ENCODE data around the gene EFTUD2. TPM values are rescaled to one million over a fixed set of nuclear protein-coding genes. Genes with fewer than 3 reads are reported as not detected.

Gene EFTUD2
- total and polyA plus RNA-seq, 11 donors, result 21.3 to 106 (median 65.0) TPM

DNA sequence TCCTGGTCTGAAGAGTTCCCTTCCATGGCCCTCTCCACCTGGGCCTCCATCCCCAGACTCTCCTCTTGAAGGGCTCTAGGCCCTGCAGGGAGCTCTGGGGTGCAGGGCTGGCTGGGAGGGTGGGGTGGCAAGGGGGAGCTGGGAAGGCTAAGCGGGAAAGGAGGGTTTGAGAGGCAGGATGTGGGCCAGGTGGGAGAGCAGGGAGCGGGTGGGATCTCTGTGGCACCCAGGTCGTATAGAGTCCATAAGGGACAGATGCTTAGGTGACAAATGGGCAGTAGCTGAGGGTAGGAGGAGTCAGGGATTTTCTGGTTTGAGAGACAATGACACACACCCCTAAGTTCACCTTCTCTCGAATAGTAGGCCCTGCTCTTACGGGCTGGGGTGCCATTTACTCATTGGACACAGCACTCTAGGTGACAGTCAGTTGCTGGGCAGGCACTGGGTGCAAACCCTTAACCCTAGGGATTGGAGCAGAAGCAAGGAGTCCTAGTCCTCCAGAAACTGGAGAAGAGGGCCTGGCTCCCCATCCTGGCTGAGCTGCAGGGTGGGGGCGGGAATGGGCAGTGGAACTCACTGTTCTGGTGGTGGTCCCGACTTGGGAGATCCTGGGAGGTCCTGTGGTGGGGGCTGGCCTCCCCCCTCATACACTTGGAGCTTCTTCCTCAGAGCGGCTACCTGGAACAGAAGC, 33.0 kb upstream of the EFTUD2 start:
- no peak for TF ChIP-seq POLR2A (IDR thresholded peaks at IDR 0.05)
- TF ChIP-seq, protein P1, sequence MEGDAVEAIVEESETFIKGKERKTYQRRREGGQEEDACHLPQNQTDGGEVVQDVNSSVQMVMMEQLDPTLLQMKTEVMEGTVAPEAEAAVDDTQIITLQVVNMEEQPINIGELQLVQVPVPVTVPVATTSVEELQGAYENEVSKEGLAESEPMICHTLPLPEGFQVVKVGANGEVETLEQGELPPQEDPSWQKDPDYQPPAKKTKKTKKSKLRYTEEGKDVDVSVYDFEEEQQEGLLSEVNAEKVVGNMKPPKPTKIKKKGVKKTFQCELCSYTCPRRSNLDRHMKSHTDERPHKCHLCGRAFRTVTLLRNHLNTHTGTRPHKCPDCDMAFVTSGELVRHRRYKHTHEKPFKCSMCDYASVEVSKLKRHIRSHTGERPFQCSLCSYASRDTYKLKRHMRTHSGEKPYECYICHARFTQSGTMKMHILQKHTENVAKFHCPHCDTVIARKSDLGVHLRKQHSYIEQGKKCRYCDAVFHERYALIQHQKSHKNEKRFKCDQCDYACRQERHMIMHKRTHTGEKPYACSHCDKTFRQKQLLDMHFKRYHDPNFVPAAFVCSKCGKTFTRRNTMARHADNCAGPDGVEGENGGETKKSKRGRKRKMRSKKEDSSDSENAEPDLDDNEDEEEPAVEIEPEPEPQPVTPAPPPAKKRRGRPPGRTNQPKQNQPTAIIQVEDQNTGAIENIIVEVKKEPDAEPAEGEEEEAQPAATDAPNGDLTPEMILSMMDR (IDR thresholded peaks at IDR 0.05), result no peak
- Histone ChIP-seq H3K27me3 (no peaks in the 10 kb centered on the region), H3K4me3 (no peak overlapping the region), H3K9me3 (no peaks in the 10 kb centered on the region), H3K36me3 (peaks cover 0 to 8% (median 0%) of the 10 kb centered on the region in 9 donors), H3K4me1 (peaks cover 0 to 28% (median 2%) of the 10 kb centered on the region in 12 donors), H3K27ac (no peak overlapping the region)
- DNase-seq, result peak in 1 of 5 donors; percentile 18
- 84 to 92% (median 89%) methylated on average over 8 of the region's 8 CpGs for WGBS, 4 donors
- intact Hi-C loops (cut with DNase I), result no loop called here
- no peak for ATAC-seq

DNA sequence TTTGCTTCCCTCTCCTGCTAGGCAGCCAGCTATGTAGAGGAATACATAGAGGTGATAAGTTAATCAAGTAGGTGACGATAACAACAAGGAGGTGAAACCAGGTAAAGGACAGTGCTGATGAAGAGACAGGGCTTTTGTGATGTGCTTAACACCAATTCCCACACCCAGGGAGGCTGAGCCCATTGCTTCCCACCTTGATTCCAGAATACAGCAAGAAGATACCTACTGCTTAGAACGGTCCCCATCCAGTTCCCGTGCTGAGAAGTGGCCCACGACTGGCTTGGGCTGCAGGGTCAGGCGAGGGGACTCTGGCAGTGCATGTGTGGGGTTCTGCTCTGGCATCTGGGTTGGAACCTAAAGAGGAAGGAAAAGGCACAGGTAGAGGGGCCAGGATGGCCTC, 32.1 kb upstream of the EFTUD2 start:
- Histone ChIP-seq H3K27me3 (no peaks in the 10 kb centered on the region), H3K4me3 (no peak overlapping the region), H3K27ac (no peak overlapping the region), H3K4me1 (peaks cover 0 to 28% (median 2%) of the 10 kb centered on the region in 12 donors), H3K9me3 (no peaks in the 10 kb centered on the region), H3K36me3 (peaks cover 0 to 8% (median 0%) of the 10 kb centered on the region in 9 donors)
- DNase-seq (no peak), ATAC-seq (no peak)
- WGBS, 4 donors, result 56 to 78% (median 67%) methylated on average over 5 of the region's 5 CpGs
- TF ChIP-seq, protein P1 (IDR thresholded peaks at IDR 0.05), result no peak
- intact Hi-C loops (cut with DNase I), result no loop called here

DNA sequence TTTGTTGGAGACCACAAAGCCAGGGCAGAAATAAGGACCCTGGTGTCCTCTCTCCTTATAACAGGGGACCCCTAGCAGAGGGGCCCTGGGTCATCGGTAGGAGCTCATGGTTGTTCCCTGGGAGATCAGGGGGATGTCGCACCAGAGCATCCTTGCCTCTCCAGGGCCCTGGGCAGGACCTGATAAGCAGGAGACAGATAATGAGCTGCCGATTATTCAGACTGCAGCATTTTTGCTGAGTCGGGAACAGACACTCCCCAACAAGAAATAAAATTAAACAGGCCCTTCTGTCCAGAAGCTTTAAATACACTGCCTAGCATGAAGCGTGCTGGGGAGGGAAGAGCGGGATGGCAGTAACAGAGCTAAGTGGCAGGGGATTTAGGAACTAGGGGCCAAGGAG, 31.4 kb upstream of the EFTUD2 start:
- DNase-seq, result no peak
- Histone ChIP-seq H3K4me3 (no peak overlapping the region), H3K9me3 (no peaks in the 10 kb centered on the region), H3K27ac (no peak overlapping the region), H3K36me3 (peaks cover 0 to 8% (median 0%) of the 10 kb centered on the region in 9 donors), H3K27me3 (no peaks in the 10 kb centered on the region), H3K4me1 (peaks cover 0 to 28% (median 2%) of the 10 kb centered on the region in 12 donors)
- intact Hi-C loops (cut with DNase I), result no loop called here
- TF ChIP-seq POLR2A (IDR thresholded peaks at IDR 0.05), result no peak
- TF ChIP-seq, protein P1 (IDR thresholded peaks at IDR 0.05), result no peak
- 62 to 69% (median 66%) methylated on average over 6 of the region's 6 CpGs for WGBS, 4 donors
- no peak for ATAC-seq

DNA sequence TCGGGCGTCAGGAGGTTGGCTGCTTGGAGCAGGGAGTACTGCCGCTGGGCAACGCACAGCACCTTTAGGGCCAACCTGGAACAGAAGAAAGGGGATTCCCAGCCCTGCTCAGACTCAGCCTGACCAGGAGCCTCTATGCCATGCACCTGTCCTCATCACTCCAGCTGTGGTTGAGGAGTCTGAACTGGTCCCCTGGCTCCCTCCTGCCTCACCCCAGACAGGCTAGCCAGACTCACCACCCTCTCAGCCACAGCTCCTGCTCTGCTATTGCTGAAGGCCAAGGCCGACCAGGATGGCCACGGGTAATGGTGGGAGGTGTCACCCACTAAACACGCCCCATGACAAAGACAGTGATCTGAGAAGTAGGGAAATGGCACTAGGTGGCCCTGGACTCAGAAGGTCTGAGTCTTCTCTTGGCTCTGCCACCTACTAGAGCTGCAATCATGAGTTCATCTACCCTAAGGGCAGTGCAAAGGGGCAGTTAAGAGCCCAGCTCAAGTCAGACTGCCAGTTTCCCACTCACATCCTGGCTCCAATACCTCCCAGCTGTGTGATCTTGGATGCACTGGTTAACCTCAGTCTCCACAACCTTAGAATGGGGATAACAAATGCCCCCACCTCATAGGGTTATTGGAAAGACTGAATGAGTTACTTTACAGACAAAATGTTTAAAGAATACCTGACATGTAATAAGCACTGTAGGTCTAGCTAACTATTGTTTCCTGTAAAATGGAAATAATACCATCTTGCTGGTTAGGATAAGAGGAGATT, 29.9 kb upstream of the EFTUD2 start:
- no peak for ATAC-seq
- no peaks in the 10 kb centered on the region for H3K27me3 ChIP-seq
- 93 to 98% (median 96%) methylated on average over 7 of the region's 7 CpGs for WGBS, 4 donors
- no peak for DNase-seq
- peaks cover 0 to 28% (median 2%) of the 10 kb centered on the region in 12 donors for H3K4me1 ChIP-seq
- H3K36me3 ChIP-seq, result peaks cover 0 to 8% (median 0%) of the 10 kb centered on the region in 9 donors
- H3K9me3 ChIP-seq, result no peaks in the 10 kb centered on the region
- TF ChIP-seq POLR2A (IDR thresholded peaks at IDR 0.05), result no peak
- TF ChIP-seq, protein P1 (IDR thresholded peaks at IDR 0.05), result no peak
- no peak overlapping the region for H3K27ac ChIP-seq
- no peak overlapping the region for H3K4me3 ChIP-seq
- intact Hi-C loops (cut with DNase I), result loop anchor here in 1 of 10 donors (10.0 kb wide), 1 partner anchor 166 kb away; no protein-coding TSS in a partner anchor
